ENCODE measurements around the gene CDH23. TPM values are rescaled to one million over a fixed set of nuclear protein-coding genes. Genes with fewer than 3 reads are reported as not detected.

The CDH23 gene
- total and polyA plus RNA-seq, 4 experiments from 2014 or later: 1.8 to 5.4 (median 3.6) TPM

DNA sequence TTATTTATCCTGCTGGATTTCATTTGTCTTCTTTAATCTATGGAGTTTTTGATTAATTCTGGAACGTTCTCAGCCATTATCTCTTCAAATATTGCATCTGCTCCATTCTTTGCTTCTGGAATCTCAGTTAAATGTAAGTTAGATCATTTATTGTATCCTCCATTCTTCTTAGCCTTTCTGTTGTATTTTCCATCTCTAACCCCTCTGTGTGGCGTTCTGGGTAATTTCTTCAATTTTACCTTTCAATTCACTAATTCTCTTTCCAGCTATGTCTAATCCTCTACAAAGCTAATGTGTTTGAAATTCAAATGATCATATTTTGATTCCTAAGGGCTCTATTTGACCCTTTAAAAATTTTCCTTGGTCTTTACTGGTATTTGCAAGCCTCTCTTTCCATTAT, 92.4 kb downstream of the CDH23 start:
- Mint-ChIP-seq H3K4me3 (no peak overlapping the region), H3K27me3 (peaks cover 5 to 14% of the 10 kb centered on the region in 2 donors), H3K4me1 (no peaks in the 10 kb centered on the region), H3K27ac (no peak overlapping the region), H3K9me3 (peaks cover 0 to 13% (median 11%) of the 10 kb centered on the region in 8 donors), H3K36me3 (no peaks in the 10 kb centered on the region)
- POLR2A ChIA-PET (ENCODE audit: partially characterized antibody): no interaction called here
- H3K27me3 ChIP-seq (ENCODE audit: insufficient read depth, low read length): no peaks in the 10 kb centered on the region
- no peak overlapping the region for H3K27ac ChIP-seq (ENCODE audit: low read depth, low read length)
- no peaks in the 10 kb centered on the region for H3K9me3 ChIP-seq (ENCODE audit: control insufficient read depth in 1 of 2, low read length in 2 of 2)
- DNase-seq: no peak
- H3K4me3 ChIP-seq (ENCODE audit: low read length in 2 of 2): no peak overlapping the region
- intact Hi-C loops (cut with micrococcal nuclease): no loop called here
- H3K4me1 ChIP-seq (ENCODE audit: insufficient read depth, low read length): no peaks in the 10 kb centered on the region
- CTCF ChIA-PET (ENCODE audit: partially characterized antibody): no interaction called here
- no peaks in the 10 kb centered on the region for H3K36me3 ChIP-seq (ENCODE audit: insufficient read depth, low read length)

GRCh38 chr10:71492872-71493271, 96.2 kb downstream of the CDH23 start:
- Mint-ChIP-seq H3K27me3 (peaks cover 3 to 7% of the 10 kb centered on the region in 2 donors), H3K36me3 (no peaks in the 10 kb centered on the region), H3K27ac (no peak overlapping the region), H3K9me3 (peaks cover 0 to 13% (median 10%) of the 10 kb centered on the region in 8 donors), H3K4me1 (no peaks in the 10 kb centered on the region), H3K4me3 (no peak overlapping the region)
- H3K27me3 ChIP-seq (ENCODE audit: insufficient read depth, low read length): no peaks in the 10 kb centered on the region
- H3K27ac ChIP-seq (ENCODE audit: low read depth, low read length): no peak overlapping the region
- no peak overlapping the region for H3K4me3 ChIP-seq (ENCODE audit: low read length in 2 of 2)
- intact Hi-C loops (cut with micrococcal nuclease): no loop called here
- H3K9me3 ChIP-seq (ENCODE audit: control insufficient read depth in 1 of 2, low read length in 2 of 2): no peaks in the 10 kb centered on the region
- ChIA-PET POLR2A (ENCODE audit: partially characterized antibody) (no interaction called here), CTCF (ENCODE audit: partially characterized antibody) (interaction anchor here (0.9 kb wide), 1 partner anchor 78 kb away, joined by 3 read pairs; no protein-coding TSS in a partner anchor)
- H3K4me1 ChIP-seq (ENCODE audit: insufficient read depth, low read length): no peaks in the 10 kb centered on the region
- no peak for DNase-seq
- H3K36me3 ChIP-seq (ENCODE audit: insufficient read depth, low read length): no peaks in the 10 kb centered on the region

- no peak overlapping the region for H3K4me3 Mint-ChIP-seq
- no peak overlapping the region for H3K27ac Mint-ChIP-seq
- no peaks in the 10 kb centered on the region for H3K4me1 Mint-ChIP-seq
- no peaks in the 10 kb centered on the region for H3K36me3 Mint-ChIP-seq
- Histone ChIP-seq H3K9me3 (ENCODE audit: control insufficient read depth in 1 of 2, low read length in 2 of 2) (no peaks in the 10 kb centered on the region), H3K27me3 (ENCODE audit: insufficient read depth, low read length) (no peaks in the 10 kb centered on the region), H3K27ac (ENCODE audit: low read depth, low read length) (no peak overlapping the region), H3K4me3 (ENCODE audit: low read length in 2 of 2) (no peak overlapping the region), H3K36me3 (ENCODE audit: insufficient read depth, low read length) (no peaks in the 10 kb centered on the region), H3K4me1 (ENCODE audit: insufficient read depth, low read length) (no peaks in the 10 kb centered on the region)
- DNase-seq: no peak
- peaks cover 0 to 13% (median 9%) of the 10 kb centered on the region in 8 donors for H3K9me3 Mint-ChIP-seq
- ChIA-PET CTCF (ENCODE audit: partially characterized antibody) (no interaction called here), POLR2A (ENCODE audit: partially characterized antibody) (no interaction called here)
- H3K27me3 Mint-ChIP-seq: peaks cover 3 to 7% of the 10 kb centered on the region in 2 donors
- intact Hi-C loops (cut with micrococcal nuclease): no loop called here
These were observed 97.0 kb downstream of the CDH23 start for GRCh38 chr10:71493741-71494140.

DNA sequence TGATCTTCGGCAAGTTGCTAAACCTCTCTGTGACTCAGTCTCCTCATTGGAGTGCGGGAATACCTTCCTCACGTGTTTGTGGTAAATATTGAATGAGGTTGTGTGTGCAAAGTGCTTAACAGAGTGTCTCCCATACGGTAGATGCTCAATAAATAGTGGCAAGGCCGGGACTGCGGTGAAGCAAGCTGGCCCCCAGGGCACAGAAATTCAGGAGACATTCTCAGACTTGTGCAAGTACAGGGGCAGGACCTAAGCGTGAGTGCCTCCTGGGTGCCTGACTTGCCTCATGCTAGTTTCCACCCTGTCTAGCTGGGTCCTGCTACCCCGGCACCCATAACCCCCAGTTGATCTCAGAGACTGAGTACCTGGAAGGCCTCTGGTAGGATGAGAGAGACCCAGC, 97.8 kb downstream of the CDH23 start:
- no peak overlapping the region for H3K27ac ChIP-seq (ENCODE audit: low read depth, low read length)
- Mint-ChIP-seq H3K4me1 (no peaks in the 10 kb centered on the region), H3K27ac (no peak overlapping the region), H3K9me3 (peaks cover 0 to 7% (median 4%) of the 10 kb centered on the region in 8 donors), H3K36me3 (no peaks in the 10 kb centered on the region), H3K27me3 (peaks cover 3 to 10% of the 10 kb centered on the region in 2 donors), H3K4me3 (no peak overlapping the region)
- ChIA-PET POLR2A (ENCODE audit: partially characterized antibody) (no interaction called here), CTCF (ENCODE audit: partially characterized antibody) (no interaction called here)
- intact Hi-C loops (cut with micrococcal nuclease): no loop called here
- H3K36me3 ChIP-seq (ENCODE audit: insufficient read depth, low read length): no peaks in the 10 kb centered on the region
- H3K9me3 ChIP-seq (ENCODE audit: control insufficient read depth in 1 of 2, low read length in 2 of 2): no peaks in the 10 kb centered on the region
- no peak for DNase-seq
- H3K4me3 ChIP-seq (ENCODE audit: low read length in 2 of 2): no peak overlapping the region
- H3K4me1 ChIP-seq (ENCODE audit: insufficient read depth, low read length): no peaks in the 10 kb centered on the region
- H3K27me3 ChIP-seq (ENCODE audit: insufficient read depth, low read length): no peaks in the 10 kb centered on the region

DNA sequence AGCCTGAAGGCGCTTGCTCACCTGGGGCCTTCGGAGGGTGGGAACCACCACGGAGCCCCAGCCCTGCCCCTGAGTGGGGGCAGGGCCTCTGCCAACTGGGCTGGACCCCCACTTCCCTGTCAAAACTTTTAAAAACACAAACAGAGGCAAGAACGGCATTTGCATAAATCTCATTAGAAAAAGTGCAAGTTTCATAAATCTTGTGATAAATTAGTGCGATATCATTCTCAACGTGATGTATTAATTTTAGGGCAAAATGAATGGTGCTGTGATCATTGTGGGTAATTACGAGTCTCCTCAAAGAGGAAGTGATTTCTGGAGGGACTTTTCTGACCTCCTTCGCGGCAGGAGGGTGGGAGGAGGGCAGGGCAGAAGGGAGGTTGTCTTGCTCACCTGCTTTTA, 98.3 kb downstream of the CDH23 start:
- H3K9me3 ChIP-seq (ENCODE audit: control insufficient read depth in 1 of 2, low read length in 2 of 2): no peaks in the 10 kb centered on the region
- no peak for DNase-seq
- H3K4me1 Mint-ChIP-seq: no peaks in the 10 kb centered on the region

DNA sequence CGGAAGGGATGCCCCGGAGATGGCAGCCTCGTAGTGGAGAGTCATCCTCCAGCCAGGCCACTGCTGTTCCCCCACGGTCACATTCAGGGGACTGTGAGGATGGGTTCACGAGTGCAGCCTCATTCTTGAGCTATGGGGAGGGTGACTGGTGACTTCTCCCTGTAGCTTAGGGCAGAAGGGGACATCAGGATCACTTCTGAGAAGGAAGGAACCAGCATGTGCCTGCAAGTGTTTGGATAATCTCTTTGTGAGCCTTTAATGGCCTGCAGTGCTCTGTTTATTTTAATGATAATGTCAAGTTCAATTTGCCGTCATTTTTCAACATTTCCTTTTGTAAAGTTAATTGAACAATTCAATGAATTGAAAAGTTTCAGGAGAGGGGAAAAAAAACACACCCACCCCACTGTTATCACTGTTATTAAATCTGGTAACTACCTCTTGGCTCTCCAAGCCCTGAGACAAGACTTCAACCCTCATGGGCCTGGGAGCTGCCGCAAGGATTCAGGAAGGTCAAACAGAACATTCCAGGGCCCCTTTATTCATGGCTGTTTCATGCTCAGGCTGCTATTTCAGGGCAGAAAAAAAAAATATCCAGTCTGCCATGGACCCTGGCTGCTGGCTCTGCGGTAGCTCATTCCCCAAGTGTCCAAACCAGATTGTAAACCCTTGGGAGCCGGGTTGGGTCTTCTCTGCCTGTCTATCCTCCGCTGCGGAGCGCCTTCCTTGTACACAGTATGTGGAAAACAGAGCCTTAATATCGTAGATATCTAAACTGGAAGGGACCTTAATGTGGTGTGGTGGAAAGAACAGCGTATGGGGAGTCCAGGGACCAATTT, 100.4 kb downstream of the CDH23 start:
- no peak overlapping the region for H3K4me3 Mint-ChIP-seq
- no peaks in the 10 kb centered on the region for H3K27me3 ChIP-seq (ENCODE audit: insufficient read depth, low read length)
- ChIA-PET CTCF (ENCODE audit: partially characterized antibody) (interaction anchor here (1.5 kb wide), 1 partner anchor 12 kb away, joined by 3 read pairs; no protein-coding TSS in a partner anchor), POLR2A (ENCODE audit: partially characterized antibody) (no interaction called here)
- H3K9me3 ChIP-seq (ENCODE audit: control insufficient read depth in 1 of 2, low read length in 2 of 2): no peaks in the 10 kb centered on the region
- intact Hi-C loops (cut with micrococcal nuclease): no loop called here
- H3K27ac ChIP-seq (ENCODE audit: low read depth, low read length): no peak overlapping the region
- H3K36me3 ChIP-seq (ENCODE audit: insufficient read depth, low read length): no peaks in the 10 kb centered on the region
- peaks cover 0 to 1% (median 0%) of the 10 kb centered on the region in 8 donors for H3K9me3 Mint-ChIP-seq
- H3K27ac Mint-ChIP-seq: no peak overlapping the region
- no peak for DNase-seq
- H3K4me3 ChIP-seq (ENCODE audit: low read length in 2 of 2): no peak overlapping the region
- H3K27me3 Mint-ChIP-seq: peaks cover 5 to 8% of the 10 kb centered on the region in 2 donors
- no peaks in the 10 kb centered on the region for H3K4me1 ChIP-seq (ENCODE audit: insufficient read depth, low read length)
- no peaks in the 10 kb centered on the region for H3K4me1 Mint-ChIP-seq
- H3K36me3 Mint-ChIP-seq: no peaks in the 10 kb centered on the region

More for the DNA sequence above, 98.3 kb downstream of the CDH23 start:
- ChIA-PET CTCF (ENCODE audit: partially characterized antibody) (no interaction called here), POLR2A (ENCODE audit: partially characterized antibody) (no interaction called here)
- Mint-ChIP-seq H3K27ac (no peak overlapping the region), H3K9me3 (peaks cover 0 to 2% (median 0%) of the 10 kb centered on the region in 8 donors), H3K27me3 (peaks cover 3 to 10% of the 10 kb centered on the region in 2 donors), H3K36me3 (no peaks in the 10 kb centered on the region), H3K4me3 (no peak overlapping the region)
- intact Hi-C loops (cut with micrococcal nuclease): no loop called here
- Histone ChIP-seq H3K4me1 (ENCODE audit: insufficient read depth, low read length) (no peaks in the 10 kb centered on the region), H3K4me3 (ENCODE audit: low read length in 2 of 2) (no peak overlapping the region), H3K36me3 (ENCODE audit: insufficient read depth, low read length) (no peaks in the 10 kb centered on the region), H3K27ac (ENCODE audit: low read depth, low read length) (no peak overlapping the region), H3K27me3 (ENCODE audit: insufficient read depth, low read length) (no peaks in the 10 kb centered on the region)

DNA sequence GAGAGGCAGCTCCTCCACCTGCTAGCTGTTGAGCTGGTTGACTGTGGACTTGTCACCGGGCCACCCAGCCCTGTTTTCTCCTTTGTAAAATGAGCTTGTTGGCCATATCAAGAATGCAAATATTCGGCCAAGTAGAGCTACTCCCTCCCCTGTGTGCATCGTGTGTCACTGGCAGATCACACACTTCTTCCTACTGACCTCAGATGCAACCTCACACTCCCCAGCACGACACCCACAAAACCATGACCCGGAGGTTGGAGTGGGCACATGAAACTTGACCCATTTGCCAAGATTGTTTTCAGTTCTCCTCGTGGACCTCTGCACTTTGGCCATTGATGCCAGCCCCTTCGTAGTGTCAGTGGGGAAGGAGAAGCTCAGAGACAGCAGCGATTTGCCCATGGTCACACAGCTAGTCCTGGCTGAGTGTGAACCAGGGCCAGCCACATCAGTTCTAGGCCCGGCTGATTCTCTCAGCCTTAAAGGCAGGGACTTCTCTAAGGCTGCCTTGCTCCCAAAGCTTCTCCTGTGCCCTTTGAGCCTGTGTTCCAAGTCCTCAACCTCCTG, 101.1 kb downstream of the CDH23 start:
- Histone ChIP-seq H3K36me3 (ENCODE audit: insufficient read depth, low read length) (no peaks in the 10 kb centered on the region), H3K27me3 (ENCODE audit: insufficient read depth, low read length) (no peaks in the 10 kb centered on the region), H3K27ac (ENCODE audit: low read depth, low read length) (no peak overlapping the region), H3K4me1 (ENCODE audit: insufficient read depth, low read length) (no peaks in the 10 kb centered on the region), H3K4me3 (ENCODE audit: low read length in 2 of 2) (no peak overlapping the region), H3K9me3 (ENCODE audit: control insufficient read depth in 1 of 2, low read length in 2 of 2) (no peaks in the 10 kb centered on the region)
- Mint-ChIP-seq H3K4me1 (no peaks in the 10 kb centered on the region), H3K36me3 (no peaks in the 10 kb centered on the region), H3K4me3 (no peak overlapping the region), H3K9me3 (peaks cover 0 to 1% (median 0%) of the 10 kb centered on the region in 8 donors), H3K27ac (no peak overlapping the region), H3K27me3 (peaks cover 7% of the 10 kb centered on the region in 2 donors)
- POLR2A ChIA-PET (ENCODE audit: partially characterized antibody): no interaction called here
- DNase-seq: no peak
- intact Hi-C loops (cut with micrococcal nuclease): no loop called here
- CTCF ChIA-PET (ENCODE audit: partially characterized antibody): no interaction called here

Measured in CD4-positive, alpha-beta memory T cell (primary cell).